Neuronal stem cell (in vitro differentiated cells): ENCODE results near the gene RUVBL2.
"Not testable (repeated sequence)": the region's sequence is repeated elsewhere in the genome, so short reads cannot be mapped to it uniquely, and the experiment has no call there.

Experiments
- DNase-seq: peaks from one replicate; pipeline ENCODE4 v3.0.0-alpha.2; 2013; ENCODE audit warnings: low spot score
- H2AFZ ChIP-seq: one replicate; pipeline ENCODE4 v1.6.1; 2013; ENCODE audit warnings: mild to moderate bottlenecking, low read length, inconsistent platforms
- H2AK5ac ChIP-seq: 2 replicates; pipeline ENCODE4 v1.6.1; 2013; ENCODE audit warnings: low read depth, mild to moderate bottlenecking, inconsistent platforms, low read length, moderate library complexity, mixed read lengths
- H2BK120ac ChIP-seq: 2 replicates; pipeline ENCODE4 v1.6.1; 2013; ENCODE audit warnings: low read depth, mild to moderate bottlenecking, inconsistent platforms, low read length, moderate library complexity, mixed read lengths
- H2BK12ac ChIP-seq: one replicate; pipeline ENCODE4 v1.6.1; 2013; ENCODE audit warnings: low read length, inconsistent platforms
- H2BK15ac ChIP-seq: 2 replicates; pipeline ENCODE4 v1.6.1; 2013; ENCODE audit warnings: mild to moderate bottlenecking, low read length, inconsistent platforms, mixed read lengths
- H2BK5ac ChIP-seq: one replicate; pipeline ENCODE4 v1.6.1; 2013; ENCODE audit warnings: inconsistent platforms, mild to moderate bottlenecking, low read length, moderate library complexity
- H3K14ac ChIP-seq: one replicate; pipeline ENCODE4 v1.6.1; 2013; ENCODE audit warnings: low read length, inconsistent platforms
- H3K18ac ChIP-seq: 2 replicates; pipeline ENCODE4 v1.6.1; 2013; ENCODE audit warnings: low read length, inconsistent platforms
- H3K23ac ChIP-seq: 2 replicates; pipeline ENCODE4 v1.6.1; 2013; ENCODE audit warnings: low read depth, mild to moderate bottlenecking, mixed read lengths, low read length, inconsistent platforms; ENCODE audit not compliant: poor library complexity
- H3K27ac ChIP-seq: replicated peaks from 3 replicates; pipeline ENCODE4 v1.5.1; 2013; ENCODE audit warnings: low read length, inconsistent platforms
- H3K27me3 ChIP-seq, 3 experiments: 2 replicates each; pipeline ENCODE4 v1.6.1; 2013; ENCODE audit warnings: low read length in 3 of 3, mild to moderate bottlenecking in 2 of 3, inconsistent platforms in 1 of 3, low read depth in 1 of 3, mixed read lengths in 1 of 3, moderate library complexity in 1 of 3; ENCODE audit not compliant: control insufficient read depth in 3 of 3, insufficient read depth in 3 of 3
- H3K36me3 ChIP-seq, 2 donors: replicated peaks in 1 of 2; 2 replicates each; pipeline ENCODE4 v1.6.1; 2013; ENCODE audit warnings: low read length in 2 of 2; ENCODE audit not compliant: control insufficient read depth in 2 of 2, insufficient read depth in 2 of 2
- H3K4ac ChIP-seq: 2 replicates; pipeline ENCODE4 v1.6.1; 2013; ENCODE audit warnings: inconsistent platforms, mild to moderate bottlenecking, low read length, moderate library complexity
- H3K4me1 ChIP-seq, 2 donors: 1 replicate in 1 of 2; 2 replicates in 1 of 2; pipeline ENCODE4 v1.6.1; 2013; ENCODE audit warnings: low read length in 2 of 2, low read depth in 1 of 2; ENCODE audit not compliant: control insufficient read depth in 2 of 2, insufficient read depth in 1 of 2
- H3K4me2 ChIP-seq: one replicate; pipeline ENCODE4 v1.6.1; 2013; ENCODE audit warnings: mild to moderate bottlenecking, low read length, inconsistent platforms; ENCODE audit not compliant: insufficient read depth, poor library complexity, severe bottlenecking
- H3K4me3 ChIP-seq, 2 donors: 2 replicates each; pipeline ENCODE4 v1.5.1; 2013; ENCODE audit warnings: low read length in 2 of 2, mild to moderate bottlenecking in 2 of 2, inconsistent platforms in 1 of 2, moderate library complexity in 1 of 2
- H3K79me1 ChIP-seq: one replicate; pipeline ENCODE4 v1.6.1; 2013; ENCODE audit warnings: low read depth, mild to moderate bottlenecking, inconsistent platforms, low read length, moderate library complexity
- H3K9ac ChIP-seq: one replicate; pipeline ENCODE4 v1.6.1; 2013; ENCODE audit warnings: mild to moderate bottlenecking, low read depth, low read length, inconsistent platforms; ENCODE audit not compliant: poor library complexity
- H3K9me3 ChIP-seq, 2 donors: replicated peaks in 1 of 2; 2 replicates each; pipeline versions ENCODE3 to v1.6.1; 2013; ENCODE audit warnings: low read length in 2 of 2, mild to moderate bottlenecking in 2 of 2, inconsistent platforms in 1 of 2, low read depth in 1 of 2, mixed read lengths in 1 of 2, moderate library complexity in 1 of 2; ENCODE audit not compliant: control insufficient read depth in 2 of 2, insufficient read depth in 1 of 2
- H4K8ac ChIP-seq: one replicate; pipeline ENCODE4 v1.6.1; 2013; ENCODE audit warnings: low read depth, mild to moderate bottlenecking, inconsistent platforms, low read length, moderate library complexity
- H4K91ac ChIP-seq: one replicate; pipeline ENCODE4 v1.6.1; 2013; ENCODE audit warnings: low read length, low read depth, mild to moderate bottlenecking, inconsistent platforms; ENCODE audit not compliant: poor library complexity
- WGBS, 2 donors: extraction: QIAGEN DNeasy Blood & Tissue Kit; methylation state at CpG; one replicate each; pipeline ENCODE4 v1.1.7; 2013; ENCODE audit warnings: missing lambda C conversion rate in 2 of 2, mixed read lengths in 1 of 2; ENCODE audit not compliant: insufficient read length in 2 of 2, insufficient replicate concordance in 1 of 2; ENCODE audit errors: extremely low coverage in 2 of 2; 5-methylcytosine and 5-hydroxymethylcytosine counted together

The RUVBL2 gene

GRCh38 chr19:49031642-49032301, 38.1 kb downstream of the RUVBL2 start, which contains the start of gene CGB2:
CGB2 (plus strand) TSS chr19:49031890; CDS start chr19:49032096, 206 bp downstream.
- not testable (repeated sequence) for H2BK5ac ChIP-seq, H3K4me2 ChIP-seq, H3K14ac ChIP-seq, H3K4me3 ChIP-seq, H3K27me3 ChIP-seq, H3K9me3 ChIP-seq, DNase-seq, H2AK5ac ChIP-seq, H2AFZ ChIP-seq, H2BK120ac ChIP-seq, H4K91ac ChIP-seq, H3K27ac ChIP-seq, H4K8ac ChIP-seq, H3K36me3 ChIP-seq, H3K4ac ChIP-seq, H3K4me1 ChIP-seq, H3K79me1 ChIP-seq, H3K23ac ChIP-seq, H3K18ac ChIP-seq, H3K9ac ChIP-seq, H2BK12ac ChIP-seq, H2BK15ac ChIP-seq
- whole genome bisulfite sequencing, 2 donors: no CpG with 5 or more reads among the region's 28 CpGs

- H3K4me2 ChIP-seq, H2BK15ac ChIP-seq, H3K18ac ChIP-seq, H3K4me1 ChIP-seq, H3K23ac ChIP-seq, H2AK5ac ChIP-seq, H3K9me3 ChIP-seq, H3K9ac ChIP-seq, H2AFZ ChIP-seq, H3K36me3 ChIP-seq, H3K4ac ChIP-seq, H2BK5ac ChIP-seq, H3K27ac ChIP-seq, H3K27me3 ChIP-seq, H2BK120ac ChIP-seq, H4K8ac ChIP-seq, H3K14ac ChIP-seq, H3K4me3 ChIP-seq, DNase-seq, H4K91ac ChIP-seq, H3K79me1 ChIP-seq, H2BK12ac ChIP-seq: not testable (repeated sequence)
- no CpG with 5 or more reads among the region's 18 CpGs for WGBS, 2 donors
Measured at GRCh38 chr19:49036815-49037214, 43.1 kb downstream of the RUVBL2 start, which contains the start of gene CGB1. CGB1 (minus strand) TSS chr19:49036895; CDS start chr19:49036711, 184 bp downstream.

GRCh38 chr19:49038111-49038510, 44.4 kb downstream of the RUVBL2 start:
- not testable (repeated sequence) for H3K18ac ChIP-seq, DNase-seq

GRCh38 chr19:49038557-49039276, 45.0 kb downstream of the RUVBL2 start:
- H3K14ac ChIP-seq, H3K27ac ChIP-seq, H3K4me1 ChIP-seq, H4K91ac ChIP-seq, H3K79me1 ChIP-seq, H3K18ac ChIP-seq, H3K9ac ChIP-seq, H2BK120ac ChIP-seq, H2AK5ac ChIP-seq, H2BK5ac ChIP-seq, H3K4me3 ChIP-seq, H2BK12ac ChIP-seq, H3K4ac ChIP-seq, H3K9me3 ChIP-seq, H4K8ac ChIP-seq, H3K4me2 ChIP-seq, DNase-seq, H3K36me3 ChIP-seq, H2AFZ ChIP-seq, H2BK15ac ChIP-seq, H3K23ac ChIP-seq, H3K27me3 ChIP-seq: not testable (repeated sequence)
- WGBS, 2 donors: no CpG with 5 or more reads among the region's 26 CpGs

More at GRCh38 chr19:49038111-49038510, 44.4 kb downstream of the RUVBL2 start:
- H3K79me1 ChIP-seq, H2BK120ac ChIP-seq, H3K9ac ChIP-seq, H4K91ac ChIP-seq, H3K27me3 ChIP-seq, H2AK5ac ChIP-seq, H3K4me1 ChIP-seq, H3K4me3 ChIP-seq, H2AFZ ChIP-seq, H3K4ac ChIP-seq, H3K23ac ChIP-seq, H3K27ac ChIP-seq, H3K9me3 ChIP-seq, H2BK12ac ChIP-seq, H2BK5ac ChIP-seq, H3K14ac ChIP-seq, H2BK15ac ChIP-seq, H3K36me3 ChIP-seq, H4K8ac ChIP-seq, H3K4me2 ChIP-seq: not testable (repeated sequence)
- no CpG with 5 or more reads among the region's 8 CpGs for WGBS, 2 donors
